GM19372 (cell line): Measurements from ENCODE around the gene PRKAG3.

Experiments used
- ATAC-seq: cut with Tn5 transposase; IDR thresholded peaks from one replicate; pipeline ENCODE4 v1.9.1; 2021; ENCODE audit warnings: mild to moderate bottlenecking, low read depth, moderate library complexity; ENCODE audit not compliant: unreplicated experiment

PRKAG3 gene

GRCh38 chr2:218816561-218817011, 15.0 kb downstream of the PRKAG3 start:
- no peak for ATAC-seq

GRCh38 chr2:218815649-218816048, 16.0 kb downstream of the PRKAG3 start:
- no peak for ATAC-seq

- ATAC-seq = no peak
Measured at GRCh38 chr2:218815244-218815637, 16.4 kb downstream of the PRKAG3 start.

GRCh38 chr2:218814540-218815243, 16.9 kb downstream of the PRKAG3 start:
- ATAC-seq = no peak

GRCh38 chr2:218813771-218814460, 17.7 kb downstream of the PRKAG3 start:
- ATAC-seq = no peak

GRCh38 chr2:218812861-218813260, 18.7 kb downstream of the PRKAG3 start:
- no peak for ATAC-seq

GRCh38 chr2:218812096-218812815, 19.3 kb downstream of the PRKAG3 start:
- ATAC-seq = no peak

- no peak for ATAC-seq
Measured at GRCh38 chr2:218811382-218811781, 20.2 kb downstream of the PRKAG3 start.

- ATAC-seq = no peak
Measured at GRCh38 chr2:218810256-218810655, 21.3 kb downstream of the PRKAG3 start.

- no peak for ATAC-seq
Measured at GRCh38 chr2:218809515-218809914, 22.1 kb downstream of the PRKAG3 start.

- ATAC-seq = no peak
Measured at GRCh38 chr2:218807626-218808025, 24.0 kb downstream of the PRKAG3 start.

GRCh38 chr2:218806346-218806978, 25.1 kb downstream of the PRKAG3 start:
- no peak for ATAC-seq

GRCh38 chr2:218805627-218806026, 26.0 kb downstream of the PRKAG3 start:
- ATAC-seq = no peak

- no peak for ATAC-seq
Measured at GRCh38 chr2:218804817-218805216, 26.8 kb downstream of the PRKAG3 start.

- ATAC-seq = no peak
Measured at GRCh38 chr2:218802386-218802994, 29.1 kb downstream of the PRKAG3 start.

- no peak for ATAC-seq
Measured at GRCh38 chr2:218799990-218800389, 31.6 kb downstream of the PRKAG3 start.

- ATAC-seq = no peak
Measured at GRCh38 chr2:218798767-218799504, 32.7 kb downstream of the PRKAG3 start.

GRCh38 chr2:218796691-218797090, 34.9 kb downstream of the PRKAG3 start:
- no peak for ATAC-seq

- no peak for ATAC-seq
Measured at GRCh38 chr2:218792433-218792832, 39.2 kb downstream of the PRKAG3 start.
